ENCODE results near the gene MCTP1. TPM values are rescaled to one million over a fixed set of nuclear protein-coding genes. Genes with fewer than 3 reads are reported as not detected.

MCTP1 gene
- total RNA-seq, 1 experiment from 2014 or later = 13.3 TPM

DNA sequence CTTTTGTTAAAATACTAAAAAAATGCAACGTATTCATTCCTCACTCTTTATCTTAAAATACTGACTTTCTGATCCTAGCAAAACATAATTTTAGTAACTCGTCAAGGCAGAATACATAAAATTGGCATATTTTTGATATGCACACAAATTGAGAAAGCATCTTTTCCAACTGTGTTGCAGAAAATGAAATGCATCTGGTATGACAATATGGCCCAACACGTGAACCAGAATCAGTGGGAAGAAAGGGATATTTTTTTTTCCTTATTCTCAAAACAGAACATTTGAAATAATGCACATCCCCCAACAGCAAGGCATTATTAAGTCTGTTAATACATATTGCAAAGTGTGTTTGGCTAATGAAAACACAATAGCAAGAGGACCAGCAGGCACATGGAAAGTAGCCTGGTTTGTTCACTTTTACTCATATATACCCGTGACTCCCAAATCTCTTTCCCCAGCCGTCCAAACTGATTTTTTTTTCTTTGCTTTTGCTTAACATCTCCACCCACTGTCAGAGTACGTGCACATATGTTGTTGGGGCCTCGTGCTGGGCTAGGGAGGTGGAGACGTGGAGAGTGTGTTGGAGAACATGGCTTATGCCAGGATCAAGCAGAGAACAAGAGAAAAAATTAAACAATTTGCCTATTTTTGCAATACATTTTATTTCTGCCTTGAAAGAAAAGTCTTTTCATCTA, 4.3 kb downstream of the MCTP1 start:
- DNase-seq (ENCODE audit: low read depth in 1 of 2, low spot score in 2 of 2) = no peak

DNA sequence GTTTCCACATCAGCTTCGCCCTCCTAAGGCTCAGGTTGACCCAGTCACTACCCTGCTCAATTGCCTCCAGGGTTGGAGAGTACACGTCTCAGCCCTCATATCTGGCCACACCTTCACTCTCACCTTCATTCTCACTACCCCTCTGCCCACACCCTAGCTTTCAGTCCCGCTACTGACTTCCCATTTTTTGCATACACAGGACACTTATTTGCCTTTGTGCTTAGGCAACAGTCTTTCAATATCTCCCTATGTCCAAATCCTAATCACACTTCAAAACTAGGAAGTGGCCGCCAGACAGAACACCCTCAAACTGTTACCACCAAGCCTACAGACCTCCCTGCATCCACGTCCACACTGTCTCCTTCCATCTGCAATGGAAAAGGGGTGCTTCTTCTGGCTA, 10.9 kb downstream of the MCTP1 start:
- H3K27ac ChIP-seq = no peak overlapping the region
- H3K9me3 ChIP-seq (replicated peaks) = no peaks in the 10 kb centered on the region
- no peaks in the 10 kb centered on the region for H3K36me3 ChIP-seq
- H3K4me1 ChIP-seq (replicated peaks) = no peaks in the 10 kb centered on the region
- DNase-seq (ENCODE audit: low read depth in 1 of 2, low spot score in 2 of 2) = no peak
- no peak overlapping the region for H3K4me3 ChIP-seq
- peaks cover 36% of the 10 kb centered on the region for H3K27me3 ChIP-seq (replicated peaks)

More for the DNA sequence above, 4.3 kb downstream of the MCTP1 start:
- Histone ChIP-seq H3K4me1 (replicated peaks) (peaks cover 22% of the 10 kb centered on the region), H3K4me3 (no peak overlapping the region), H3K36me3 (no peaks in the 10 kb centered on the region), H3K27ac (no peak overlapping the region), H3K27me3 (replicated peaks) (peaks cover 76% of the 10 kb centered on the region), H3K9me3 (replicated peaks) (no peaks in the 10 kb centered on the region; the same call in 1 of the 2 replicates)

DNA sequence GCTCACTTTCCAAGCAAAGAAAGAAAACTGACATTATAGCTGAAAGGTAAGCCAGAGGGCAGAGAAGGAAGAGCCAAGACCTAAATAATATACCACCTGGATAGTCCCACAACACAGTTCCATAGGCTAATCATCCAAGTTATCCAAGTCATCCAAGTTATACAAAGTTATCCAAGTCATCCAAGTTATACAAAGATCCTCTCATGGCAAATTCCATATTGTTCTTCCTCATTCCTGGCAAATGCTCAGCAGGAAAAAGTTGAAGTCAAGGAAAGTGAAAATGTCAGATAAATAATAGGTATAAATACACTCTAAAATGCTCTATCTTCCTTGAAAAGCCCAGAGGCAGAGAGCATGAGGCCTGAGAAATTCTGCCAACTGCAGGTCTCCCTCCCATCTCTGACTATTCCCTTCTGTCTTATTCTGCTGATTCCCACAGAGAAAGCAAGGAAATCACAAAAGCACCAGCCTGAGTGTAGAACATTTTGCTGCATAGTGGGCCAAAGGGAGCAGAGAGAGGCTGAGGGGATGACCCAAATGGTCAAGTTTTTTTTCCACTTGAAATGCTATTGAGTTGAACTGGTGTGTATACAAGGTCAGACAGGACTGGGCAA, 12.5 kb downstream of the MCTP1 start:
- no peaks in the 10 kb centered on the region for H3K9me3 ChIP-seq (replicated peaks)

DNA sequence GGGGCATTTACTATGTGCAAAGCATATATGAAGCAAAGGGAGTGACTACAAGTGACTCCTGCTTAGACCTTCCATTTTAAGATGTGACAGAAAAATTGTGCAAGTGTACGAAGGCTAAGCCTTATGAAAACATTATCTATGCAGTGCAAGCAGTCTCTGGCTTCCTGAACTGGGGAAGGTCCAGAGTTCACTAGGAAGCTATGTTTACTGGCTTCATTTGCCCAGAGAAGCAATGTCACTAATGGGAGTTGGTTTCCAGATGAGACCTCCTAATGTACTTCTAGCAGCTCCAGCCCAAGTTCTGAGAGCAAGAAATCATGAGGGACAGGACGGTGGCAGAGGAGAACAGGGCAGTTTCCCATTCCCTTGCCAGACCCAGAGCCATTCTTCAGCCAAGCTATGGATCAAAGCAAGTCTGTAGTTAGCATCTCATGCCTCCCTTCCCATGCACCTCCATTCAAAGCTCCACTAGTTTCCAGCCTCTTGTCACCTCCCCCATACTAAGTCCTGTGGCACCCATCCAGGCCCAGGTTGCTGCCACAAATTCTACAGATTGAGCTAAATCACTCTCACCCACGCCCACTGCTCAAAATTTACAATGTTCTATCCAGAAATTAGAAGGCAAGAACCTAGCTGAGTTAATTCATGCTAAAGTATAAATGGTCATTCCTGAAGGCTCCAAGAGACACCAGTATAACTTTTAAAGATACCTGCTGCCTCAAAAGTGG, 21.8 kb downstream of the MCTP1 start:
- H3K4me1 ChIP-seq (replicated peaks) = no peaks in the 10 kb centered on the region
- H3K4me3 ChIP-seq = no peak overlapping the region
- no peaks in the 10 kb centered on the region for H3K36me3 ChIP-seq
- no peak overlapping the region for H3K27ac ChIP-seq
- no peaks in the 10 kb centered on the region for H3K27me3 ChIP-seq (replicated peaks)
- H3K9me3 ChIP-seq (replicated peaks) = no peaks in the 10 kb centered on the region
- DNase-seq (ENCODE audit: low read depth in 1 of 2, low spot score in 2 of 2) = no peak

More for the DNA sequence above, 12.5 kb downstream of the MCTP1 start:
- Histone ChIP-seq H3K4me1 (replicated peaks) (no peaks in the 10 kb centered on the region), H3K27me3 (replicated peaks) (peaks cover 28% of the 10 kb centered on the region), H3K36me3 (no peaks in the 10 kb centered on the region), H3K27ac (no peak overlapping the region), H3K4me3 (no peak overlapping the region)
- DNase-seq (ENCODE audit: low read depth in 1 of 2, low spot score in 2 of 2) = no peak

DNA sequence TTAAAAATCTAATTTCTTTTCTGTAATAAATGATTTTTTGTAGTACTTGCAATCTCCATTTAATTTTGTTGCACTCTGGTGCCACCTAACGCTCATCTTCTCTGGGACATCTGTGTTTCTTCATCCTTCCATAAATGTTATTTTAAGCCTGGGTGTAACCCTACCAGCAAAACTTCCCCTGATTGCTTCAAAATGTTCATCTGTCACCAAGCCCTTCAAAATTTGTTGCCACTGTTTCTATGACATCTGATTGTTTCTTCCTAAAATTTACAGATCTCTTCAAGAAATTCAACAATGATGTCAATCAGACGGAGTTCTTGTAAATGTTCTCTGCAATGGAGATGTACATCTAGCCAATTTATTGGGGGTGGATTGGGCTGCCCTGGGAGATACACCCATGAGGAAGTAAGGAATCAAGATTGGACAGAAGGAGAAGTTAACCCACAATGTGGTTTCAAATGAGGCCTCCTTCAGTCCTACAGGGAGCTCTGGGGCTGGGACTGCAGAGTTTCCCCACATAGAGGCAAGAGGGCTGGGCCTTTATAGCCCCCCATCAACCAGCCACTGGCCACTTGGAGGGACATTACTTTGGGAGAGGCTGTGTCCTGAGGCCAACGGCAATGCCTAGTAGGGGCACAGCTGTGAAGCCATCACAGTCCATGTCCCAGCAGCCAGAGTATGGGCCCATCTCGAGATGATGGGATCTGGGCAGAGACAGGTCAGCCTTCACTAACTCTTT, 23.3 kb downstream of the MCTP1 start:
- H3K27ac ChIP-seq = no peak overlapping the region
- H3K4me3 ChIP-seq = no peak overlapping the region
- no peaks in the 10 kb centered on the region for H3K4me1 ChIP-seq (replicated peaks)
- peak in 1 of 2 experiments; percentile 16 for DNase-seq (ENCODE audit: low read depth in 1 of 2, low spot score in 2 of 2)
- H3K9me3 ChIP-seq (replicated peaks) = no peaks in the 10 kb centered on the region
- no peaks in the 10 kb centered on the region for H3K36me3 ChIP-seq
- no peaks in the 10 kb centered on the region for H3K27me3 ChIP-seq (replicated peaks)

DNA sequence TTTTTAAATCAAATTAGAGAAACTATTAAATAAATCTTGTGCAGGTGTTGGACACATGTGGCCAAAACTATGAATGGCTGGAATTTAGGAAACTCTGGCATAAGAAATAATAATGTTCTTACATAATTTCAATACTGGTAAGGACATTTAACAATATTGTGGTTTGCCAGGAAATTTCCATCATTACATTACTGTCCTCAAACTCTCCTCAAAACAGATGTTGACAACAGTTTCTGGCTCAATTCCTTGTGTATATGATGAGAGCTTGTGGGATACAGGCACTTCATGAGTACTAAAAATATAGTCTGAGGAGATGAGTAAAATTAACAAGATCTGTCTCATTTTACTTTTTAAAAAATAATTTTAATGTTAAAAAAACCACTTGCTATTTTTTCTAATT, 27.9 kb downstream of the MCTP1 start:
- Histone ChIP-seq H3K36me3 (no peaks in the 10 kb centered on the region), H3K9me3 (replicated peaks) (no peaks in the 10 kb centered on the region), H3K4me3 (no peak overlapping the region), H3K4me1 (replicated peaks) (no peaks in the 10 kb centered on the region), H3K27me3 (replicated peaks) (peaks cover 10% of the 10 kb centered on the region; the same call in 1 of the 2 replicates), H3K27ac (no peak overlapping the region)
- no peak for DNase-seq (ENCODE audit: low read depth in 1 of 2, low spot score in 2 of 2)

DNA sequence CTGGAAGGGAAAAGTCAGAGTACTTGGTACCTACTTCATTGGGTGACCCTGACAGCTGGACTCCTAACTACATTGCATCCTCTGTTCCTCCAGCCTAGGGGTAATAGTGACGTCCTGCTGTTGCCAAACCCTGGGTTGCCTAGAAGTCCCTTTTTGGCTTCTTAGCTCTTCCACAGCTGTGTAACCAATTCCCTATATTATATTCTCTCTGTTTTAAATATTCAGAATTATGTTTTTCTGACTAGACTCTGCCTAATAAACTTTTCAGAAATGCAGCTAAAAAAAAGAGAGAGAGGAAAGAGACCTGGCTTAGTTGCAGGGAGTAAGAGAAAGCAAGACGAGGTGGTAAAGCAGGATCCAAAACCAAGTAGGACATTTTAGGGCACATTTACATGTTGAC, 28.4 kb downstream of the MCTP1 start:
- no peak overlapping the region for H3K27ac ChIP-seq
- H3K27me3 ChIP-seq (replicated peaks) = peaks cover 10% of the 10 kb centered on the region; the same call in 1 of the 2 replicates
- no peaks in the 10 kb centered on the region for H3K36me3 ChIP-seq
- DNase-seq (ENCODE audit: low read depth in 1 of 2, low spot score in 2 of 2) = no peak
- no peak overlapping the region for H3K4me3 ChIP-seq
- H3K4me1 ChIP-seq (replicated peaks) = no peaks in the 10 kb centered on the region
- H3K9me3 ChIP-seq (replicated peaks) = no peaks in the 10 kb centered on the region

DNA sequence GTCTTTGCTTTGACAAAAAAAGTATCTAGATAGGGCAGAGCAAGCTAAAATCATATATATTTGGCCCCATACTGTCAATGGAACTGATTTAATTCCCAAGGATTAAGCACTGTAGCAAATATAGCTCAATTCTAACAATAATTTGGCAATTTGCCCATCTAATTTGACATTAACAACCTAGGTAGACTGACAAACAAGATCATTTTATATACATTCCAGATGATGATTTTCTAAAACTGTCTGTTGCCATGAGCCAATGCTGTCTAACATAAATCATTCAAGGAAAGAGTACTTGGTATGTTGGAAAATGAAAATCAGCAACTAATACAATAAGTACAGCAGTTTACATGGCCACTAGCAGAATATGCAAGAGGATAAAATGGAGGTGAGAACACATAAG, 32.1 kb downstream of the MCTP1 start:
- no peaks in the 10 kb centered on the region for H3K36me3 ChIP-seq
- H3K9me3 ChIP-seq (replicated peaks) = no peaks in the 10 kb centered on the region
- no peak for DNase-seq (ENCODE audit: low read depth in 1 of 2, low spot score in 2 of 2)
- H3K27ac ChIP-seq = no peak overlapping the region
- H3K4me1 ChIP-seq (replicated peaks) = no peaks in the 10 kb centered on the region
- peaks cover 10% of the 10 kb centered on the region; the same call in 1 of the 2 replicates for H3K27me3 ChIP-seq (replicated peaks)
- H3K4me3 ChIP-seq = no peak overlapping the region

DNA sequence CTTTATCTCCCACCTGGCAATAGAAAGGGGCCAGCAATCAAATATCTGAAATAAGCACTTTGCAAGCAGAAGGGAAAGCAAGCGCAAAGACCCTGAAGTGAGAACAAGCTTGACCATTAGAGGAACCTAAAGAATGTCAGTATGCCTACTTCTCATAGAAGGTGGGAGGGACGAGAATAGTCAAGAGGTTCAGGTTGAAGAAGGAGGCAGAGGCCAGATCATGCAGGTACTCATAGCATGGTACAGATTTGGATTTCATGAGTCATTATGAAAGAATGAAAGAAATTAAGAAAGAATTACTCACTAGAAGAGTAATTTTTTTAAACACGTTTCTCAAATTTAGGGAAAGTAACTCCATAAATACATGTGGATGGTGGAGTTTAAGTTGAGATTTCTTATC, 33.7 kb downstream of the MCTP1 start:
- no peaks in the 10 kb centered on the region for H3K36me3 ChIP-seq
- H3K27ac ChIP-seq = no peak overlapping the region
- no peak overlapping the region for H3K4me3 ChIP-seq
- DNase-seq (ENCODE audit: low read depth in 1 of 2, low spot score in 2 of 2) = no peak
- peaks cover 10% of the 10 kb centered on the region; the same call in 1 of the 2 replicates for H3K27me3 ChIP-seq (replicated peaks)
- no peaks in the 10 kb centered on the region for H3K4me1 ChIP-seq (replicated peaks)
- H3K9me3 ChIP-seq (replicated peaks) = no peaks in the 10 kb centered on the region

DNA sequence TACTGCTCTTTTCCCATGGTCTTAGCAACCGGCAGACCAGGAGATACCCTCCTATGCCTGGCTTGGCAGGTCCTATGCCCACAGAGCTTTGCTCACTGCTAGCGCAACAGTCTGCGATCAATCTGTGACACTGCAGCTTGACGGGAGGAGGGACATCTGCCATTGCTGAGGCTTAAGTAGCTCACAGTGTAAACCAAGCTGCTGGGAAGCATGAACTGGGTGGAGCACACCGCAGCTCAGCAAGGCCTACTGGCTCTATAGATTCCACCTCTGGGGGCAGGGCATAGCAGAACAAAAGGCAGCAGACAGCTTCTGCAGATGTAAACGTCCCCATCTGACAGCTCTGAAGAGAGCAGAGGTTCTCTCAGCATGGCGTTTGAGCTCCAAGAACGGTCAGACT, 40.4 kb downstream of the MCTP1 start:
- DNase-seq (ENCODE audit: low read depth in 1 of 2, low spot score in 2 of 2) = no peak
- no peaks in the 10 kb centered on the region for H3K36me3 ChIP-seq
- H3K4me1 ChIP-seq (replicated peaks) = no peaks in the 10 kb centered on the region
- no peaks in the 10 kb centered on the region; the same call in 1 of the 2 replicates for H3K27me3 ChIP-seq (replicated peaks)
- H3K4me3 ChIP-seq = no peak overlapping the region
- H3K9me3 ChIP-seq (replicated peaks) = no peaks in the 10 kb centered on the region
- no peak overlapping the region for H3K27ac ChIP-seq

DNA sequence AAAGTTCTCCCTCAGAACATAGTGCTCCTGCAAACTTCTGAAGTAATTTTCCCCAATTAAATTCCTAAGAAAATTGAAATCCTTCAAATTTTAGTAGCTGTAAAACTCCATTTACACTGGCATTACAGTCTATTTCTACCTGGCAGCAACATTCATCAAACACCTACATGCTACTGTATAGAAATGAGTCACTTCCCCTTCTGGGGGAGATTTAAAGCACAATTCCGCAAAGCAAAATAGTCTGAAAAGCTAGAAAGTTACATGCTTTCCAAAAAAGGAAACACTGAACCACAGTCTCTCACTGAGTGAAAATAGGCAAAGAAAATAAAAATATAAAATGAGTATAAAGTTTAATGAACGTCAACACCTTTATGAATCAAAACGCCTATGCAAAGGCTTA, 43.3 kb downstream of the MCTP1 start:
- H3K27ac ChIP-seq = no peak overlapping the region
- no peaks in the 10 kb centered on the region for H3K9me3 ChIP-seq (replicated peaks)
- no peaks in the 10 kb centered on the region for H3K36me3 ChIP-seq
- H3K27me3 ChIP-seq (replicated peaks) = no peaks in the 10 kb centered on the region; the same call in 1 of the 2 replicates
- no peak overlapping the region for H3K4me3 ChIP-seq
- DNase-seq (ENCODE audit: low read depth in 1 of 2, low spot score in 2 of 2) = no peak
- H3K4me1 ChIP-seq (replicated peaks) = peaks cover 12% of the 10 kb centered on the region

DNA sequence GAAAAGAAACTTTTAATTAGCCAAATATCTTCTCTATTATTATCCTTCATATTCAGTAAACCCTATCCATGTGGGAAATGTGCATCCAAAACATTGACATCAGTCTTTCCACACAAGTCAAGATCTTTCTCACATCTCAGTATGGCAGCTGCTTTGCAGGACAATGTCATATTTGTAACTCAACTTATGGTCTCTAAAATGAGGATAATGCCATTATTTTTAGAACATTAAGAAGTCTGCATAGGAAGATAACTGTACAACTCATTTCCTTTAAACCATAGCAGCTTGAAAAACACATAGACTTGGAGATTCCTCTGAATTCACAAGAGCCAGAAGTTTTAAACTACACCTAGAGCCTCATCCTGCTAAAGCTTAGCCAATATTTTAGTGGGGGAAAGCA, 43.7 kb downstream of the MCTP1 start:
- Histone ChIP-seq H3K27me3 (replicated peaks) (no peaks in the 10 kb centered on the region; the same call in 1 of the 2 replicates), H3K4me1 (replicated peaks) (peaks cover 12% of the 10 kb centered on the region), H3K9me3 (replicated peaks) (no peaks in the 10 kb centered on the region), H3K27ac (no peak overlapping the region), H3K36me3 (no peaks in the 10 kb centered on the region), H3K4me3 (no peak overlapping the region)
- no peak for DNase-seq (ENCODE audit: low read depth in 1 of 2, low spot score in 2 of 2)

DNA sequence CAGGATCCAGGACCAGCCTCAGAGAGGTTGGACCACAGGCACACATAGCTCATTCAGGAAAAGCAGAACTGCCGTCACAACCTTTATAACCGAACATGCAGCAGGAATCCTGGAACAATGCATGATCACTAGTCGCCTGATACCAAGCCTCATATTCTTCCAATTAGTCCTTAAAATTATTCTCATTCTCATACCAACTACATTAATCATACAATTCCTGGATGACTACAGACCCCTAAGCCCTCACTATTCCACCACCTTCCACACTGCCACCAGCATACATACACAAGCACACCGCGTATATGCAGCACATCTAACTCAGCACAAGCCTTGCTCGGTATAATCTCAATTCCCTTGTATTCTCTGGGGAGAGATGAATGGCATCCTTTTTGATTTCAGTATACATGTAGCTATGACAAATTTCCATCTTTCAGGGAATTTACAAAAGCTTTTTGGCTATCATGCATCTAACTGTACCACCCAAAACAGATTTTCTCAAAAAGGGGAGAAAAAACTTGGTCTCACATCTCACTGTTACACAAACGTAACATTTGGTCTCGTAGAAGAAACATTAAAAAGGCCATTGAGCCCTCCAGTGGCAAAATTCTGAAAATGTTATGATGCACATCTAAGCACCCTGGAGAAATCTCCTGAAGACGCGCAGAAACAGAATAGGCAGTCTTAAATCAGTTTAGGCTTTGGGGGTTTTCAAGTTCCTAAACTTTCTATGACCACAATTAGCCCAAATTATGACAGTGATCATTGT, 46.2 kb downstream of the MCTP1 start:
- no peaks in the 10 kb centered on the region; the same call in 1 of the 2 replicates for H3K27me3 ChIP-seq (replicated peaks)
- H3K4me3 ChIP-seq = peak overlapping the region; percentile 9; the same call in 1 of the 2 replicates
- peaks cover 12% of the 10 kb centered on the region for H3K4me1 ChIP-seq (replicated peaks)
- H3K27ac ChIP-seq = peak overlapping the region; percentile 55
- H3K36me3 ChIP-seq = no peaks in the 10 kb centered on the region
- no peaks in the 10 kb centered on the region for H3K9me3 ChIP-seq (replicated peaks)
- peak; percentile 53 to 65 for DNase-seq (ENCODE audit: low read depth in 1 of 2, low spot score in 2 of 2)
